ENCODE data around the gene AGR2. TPM values are rescaled to one million over a fixed set of nuclear protein-coding genes. Genes with fewer than 3 reads are reported as not detected.
"Not testable (repeated sequence)": the region's sequence is repeated elsewhere in the genome, so short reads cannot be mapped to it uniquely, and the experiment has no call there.

The AGR2 gene
- total RNA-seq (2013) = 0.15 TPM
- polyA plus RNA-seq = not detected
- polyA minus RNA-seq = not detected in 2 replicates
- 0 to 2.2 (median 0.06) reads per million in 11 experiments for total RNA-seq

DNA sequence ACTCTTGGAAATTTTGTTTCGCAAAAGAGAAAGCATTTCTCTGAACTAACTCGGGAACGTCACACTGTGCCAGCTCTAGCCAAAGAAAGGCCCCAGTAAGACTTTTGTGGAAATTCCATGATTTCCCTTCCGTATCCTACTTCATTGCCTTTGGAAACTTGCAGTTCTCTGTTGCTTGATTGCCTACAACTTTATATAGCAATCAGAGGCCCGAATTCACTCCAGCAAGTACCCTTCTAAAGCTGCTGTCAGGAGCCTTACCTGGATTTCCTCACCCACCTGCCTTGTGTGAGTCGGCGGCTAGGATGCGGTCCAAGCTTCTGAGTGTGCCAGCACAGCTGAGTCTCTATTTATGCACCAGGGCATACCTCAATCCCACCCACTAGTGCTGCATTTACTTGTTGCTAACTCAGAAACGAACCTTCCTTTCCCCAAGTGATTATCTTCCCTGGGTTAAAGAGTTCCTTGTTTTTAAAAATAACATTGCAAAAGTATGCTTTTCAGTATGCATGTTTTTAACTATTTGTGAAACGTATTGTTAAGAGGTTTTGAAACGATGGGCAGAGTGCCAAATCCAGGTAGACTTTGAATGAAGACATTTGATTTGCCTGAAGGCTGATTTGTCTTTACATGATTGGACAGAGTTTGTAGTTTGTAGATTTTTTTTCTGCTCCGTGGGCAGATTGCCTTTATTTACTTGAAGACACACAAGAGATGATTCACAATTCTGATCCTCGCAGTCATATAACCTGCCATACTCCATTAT, at the start of gene AGR2:
Gene AGR2 (minus strand): TSS at position 326 of the 766 bp plus-strand sequence. CDS start 3,203 bp downstream, outside the sequence.
- Mint-ChIP-seq H3K27me3 (ENCODE audit: low read depth in 3 of 3) (no peaks in the 10 kb centered on the region), H3K36me3 (no peaks in the 10 kb centered on the region), H3K4me3 (no peak within 1 kb of the TSS), H3K4me1 (no peaks in the 10 kb centered on the region), H3K9me3 (no peaks in the 10 kb centered on the region), H3K27ac (no peak within 1 kb of the TSS)
- Histone ChIP-seq H3K9ac (ENCODE audit: insufficient read depth, low read length, poor library complexity, severe bottlenecking) (no peak within 1 kb of the TSS), H3K4me2 (replicated peaks; ENCODE audit: extremely low read depth, low read length, poor library complexity, severe bottlenecking) (no peak within 1 kb of the TSS), H3K4me1 (ENCODE audit: control insufficient read depth in 1 of 2, insufficient read depth in 2 of 2, low read length in 2 of 2) (no peaks in the 10 kb centered on the region), H4K20me1 (ENCODE audit: insufficient read depth, low read length) (no peaks in the 10 kb centered on the region), H3K27ac (ENCODE audit: low read depth in 1 of 2, low read length in 2 of 2) (no peak within 1 kb of the TSS), H3K4me3 (replicated peaks in 1 of 3; ENCODE audit: low read depth in 2 of 3, low read length in 3 of 3) (no peak within 1 kb of the TSS), H3K79me2 (ENCODE audit: insufficient read depth, low read length) (no peaks in the 10 kb centered on the region), H3K9me3 (replicated peaks in 1 of 2; ENCODE audit: control insufficient read depth in 1 of 2, insufficient read depth in 1 of 2, low read length in 2 of 2) (no peaks in the 10 kb centered on the region), H3K27me3 (ENCODE audit: control insufficient read depth in 2 of 2, insufficient read depth in 2 of 2, low read length in 2 of 2) (no peaks in the 10 kb centered on the region), H2AFZ (ENCODE audit: insufficient read depth, low read depth, low read length, poor library complexity, severe bottlenecking) (no peak within 1 kb of the TSS), H3K36me3 (replicated peaks in 1 of 2; ENCODE audit: control insufficient read depth in 1 of 2, insufficient read depth in 2 of 2, low read length in 2 of 2) (no peaks in the 10 kb centered on the region)
- intact Hi-C loops (cut with micrococcal nuclease) = loop anchor here (5.0 kb wide), 1 partner anchor 112 kb away; no protein-coding TSS in a partner anchor
- no peak for DNase-seq
- TF ChIP-seq, protein P1, sequence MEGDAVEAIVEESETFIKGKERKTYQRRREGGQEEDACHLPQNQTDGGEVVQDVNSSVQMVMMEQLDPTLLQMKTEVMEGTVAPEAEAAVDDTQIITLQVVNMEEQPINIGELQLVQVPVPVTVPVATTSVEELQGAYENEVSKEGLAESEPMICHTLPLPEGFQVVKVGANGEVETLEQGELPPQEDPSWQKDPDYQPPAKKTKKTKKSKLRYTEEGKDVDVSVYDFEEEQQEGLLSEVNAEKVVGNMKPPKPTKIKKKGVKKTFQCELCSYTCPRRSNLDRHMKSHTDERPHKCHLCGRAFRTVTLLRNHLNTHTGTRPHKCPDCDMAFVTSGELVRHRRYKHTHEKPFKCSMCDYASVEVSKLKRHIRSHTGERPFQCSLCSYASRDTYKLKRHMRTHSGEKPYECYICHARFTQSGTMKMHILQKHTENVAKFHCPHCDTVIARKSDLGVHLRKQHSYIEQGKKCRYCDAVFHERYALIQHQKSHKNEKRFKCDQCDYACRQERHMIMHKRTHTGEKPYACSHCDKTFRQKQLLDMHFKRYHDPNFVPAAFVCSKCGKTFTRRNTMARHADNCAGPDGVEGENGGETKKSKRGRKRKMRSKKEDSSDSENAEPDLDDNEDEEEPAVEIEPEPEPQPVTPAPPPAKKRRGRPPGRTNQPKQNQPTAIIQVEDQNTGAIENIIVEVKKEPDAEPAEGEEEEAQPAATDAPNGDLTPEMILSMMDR (IDR thresholded peaks at IDR 0.05) = no peak
- WGBS (ENCODE audit: insufficient coverage) = 91% methylated on average over 10 of the region's 13 CpGs

DNA sequence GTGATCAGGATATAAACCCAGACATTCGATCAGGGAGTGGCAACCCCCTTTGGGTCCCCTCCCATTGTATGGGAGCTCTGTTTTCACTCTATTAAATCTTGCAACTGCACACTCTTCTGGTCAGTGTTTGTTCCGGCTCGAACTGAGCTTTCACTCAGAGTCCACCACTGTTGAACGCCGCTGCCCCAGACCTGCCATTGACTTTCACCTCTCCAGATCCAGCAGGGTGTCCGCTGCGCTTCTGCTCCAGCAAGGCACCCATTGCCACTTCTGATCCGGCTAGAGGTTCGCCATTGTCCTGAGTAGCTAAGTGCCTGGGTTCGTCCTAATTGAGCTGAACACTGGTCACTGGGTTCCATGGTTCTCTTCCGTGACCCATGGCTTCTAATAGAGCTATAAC, 48.4 kb upstream of the AGR2 start:
- H3K27me3 ChIP-seq (ENCODE audit: control insufficient read depth in 2 of 2, insufficient read depth in 2 of 2, low read length in 2 of 2); H3K36me3 ChIP-seq (replicated peaks in 1 of 2; ENCODE audit: control insufficient read depth in 1 of 2, insufficient read depth in 2 of 2, low read length in 2 of 2); H3K4me3 ChIP-seq (replicated peaks in 1 of 3; ENCODE audit: low read depth in 2 of 3, low read length in 3 of 3); H3K9me3 ChIP-seq (replicated peaks in 1 of 2; ENCODE audit: control insufficient read depth in 1 of 2, insufficient read depth in 1 of 2, low read length in 2 of 2); H3K9me3 Mint-ChIP-seq; H3K36me3 Mint-ChIP-seq; H3K4me2 ChIP-seq (replicated peaks; ENCODE audit: extremely low read depth, low read length, poor library complexity, severe bottlenecking); DNase-seq; intact Hi-C loops (cut with micrococcal nuclease); H3K4me3 Mint-ChIP-seq; H3K27ac ChIP-seq (ENCODE audit: low read depth in 1 of 2, low read length in 2 of 2); H3K79me2 ChIP-seq (ENCODE audit: insufficient read depth, low read length); H3K9ac ChIP-seq (ENCODE audit: insufficient read depth, low read length, poor library complexity, severe bottlenecking); H2AFZ ChIP-seq (ENCODE audit: insufficient read depth, low read depth, low read length, poor library complexity, severe bottlenecking); H3K27me3 Mint-ChIP-seq (ENCODE audit: low read depth in 3 of 3); H4K20me1 ChIP-seq (ENCODE audit: insufficient read depth, low read length): not testable (repeated sequence)
- 97% methylated on average over 11 of the region's 11 CpGs for WGBS (ENCODE audit: insufficient coverage)
- Mint-ChIP-seq H3K27ac (peak overlapping the region in 1 of 7 donors; percentile 60), H3K4me1 (peaks cover 23% of the 10 kb centered on the region)
- H3K4me1 ChIP-seq (ENCODE audit: control insufficient read depth in 1 of 2, insufficient read depth in 2 of 2, low read length in 2 of 2) = peaks cover 18 to 22% of the 10 kb centered on the region in 2 donors
